ENCODE data around the gene CPEB3. TPM values are rescaled to one million over a fixed set of nuclear protein-coding genes. Genes with fewer than 3 reads are reported as not detected.
"Not testable (repeated sequence)": the region's sequence is repeated elsewhere in the genome, so short reads cannot be mapped to it uniquely, and the experiment has no call there.

Gene CPEB3
- total RNA-seq, 4 donors from 2014 or later: 9.9 to 15.2 (median 11.4) TPM

GRCh38 chr10:92149261-92149660 lies 141.6 kb downstream of the CPEB3 start:
- no peak overlapping the region for H3K27ac ChIP-seq
- no peaks in the 10 kb centered on the region for H3K4me1 ChIP-seq
- no peaks in the 10 kb centered on the region for H3K36me3 ChIP-seq
- no peak overlapping the region for H3K4me3 ChIP-seq
- TF ChIP-seq CTCF (IDR thresholded peaks at IDR 0.05): no peak
- TF ChIP-seq POLR2A (IDR thresholded peaks at IDR 0.05): no peak
- no peak for DNase-seq
- H3K27me3 ChIP-seq: no peaks in the 10 kb centered on the region
- H3K9me3 ChIP-seq: no peaks in the 10 kb centered on the region

GRCh38 chr10:92146781-92147180 lies 144.1 kb downstream of the CPEB3 start:
- Histone ChIP-seq H3K27me3 (no peaks in the 10 kb centered on the region), H3K36me3 (no peaks in the 10 kb centered on the region), H3K4me3 (no peak overlapping the region), H3K9me3 (no peaks in the 10 kb centered on the region), H3K27ac (no peak overlapping the region), H3K4me1 (peaks cover 0 to 5% (median 0%) of the 10 kb centered on the region in 4 donors)
- TF ChIP-seq CTCF (IDR thresholded peaks at IDR 0.05) (no peak), POLR2A (IDR thresholded peaks at IDR 0.05) (no peak)
- no peak for DNase-seq

GRCh38 chr10:92146107-92146506 lies 144.8 kb downstream of the CPEB3 start:
- no peak for TF ChIP-seq CTCF (IDR thresholded peaks at IDR 0.05)
- no peak for TF ChIP-seq POLR2A (IDR thresholded peaks at IDR 0.05)
- H3K27ac ChIP-seq: no peak overlapping the region
- H3K36me3 ChIP-seq: no peaks in the 10 kb centered on the region
- H3K4me3 ChIP-seq: no peak overlapping the region
- H3K27me3 ChIP-seq: no peaks in the 10 kb centered on the region
- H3K4me1 ChIP-seq: peaks cover 0 to 5% (median 0%) of the 10 kb centered on the region in 4 donors
- no peaks in the 10 kb centered on the region for H3K9me3 ChIP-seq
- no peak for DNase-seq

- peak overlapping the region in 1 of 4 donors; percentile 14 for H3K4me3 ChIP-seq
- H3K36me3 ChIP-seq: peaks cover 0 to 2% (median 0%) of the 10 kb centered on the region in 3 donors
- no peaks in the 10 kb centered on the region for H3K9me3 ChIP-seq
- H3K27ac ChIP-seq: peak overlapping the region in 1 of 4 donors; percentile 64
- TF ChIP-seq CTCF (IDR thresholded peaks at IDR 0.05) (no peak), POLR2A (IDR thresholded peaks at IDR 0.05) (no peak)
- H3K4me1 ChIP-seq: peaks cover 0 to 5% (median 0%) of the 10 kb centered on the region in 4 donors
- DNase-seq: no peak
- no peaks in the 10 kb centered on the region for H3K27me3 ChIP-seq
Observed at GRCh38 chr10:92142949-92143348, 147.9 kb downstream of the CPEB3 start.

GRCh38 chr10:92142512-92142911 lies 148.4 kb downstream of the CPEB3 start:
- TF ChIP-seq CTCF (IDR thresholded peaks at IDR 0.05) (peak in 1 of 6 experiments; percentile 40), POLR2A (IDR thresholded peaks at IDR 0.05) (no peak)
- Histone ChIP-seq H3K9me3 (no peaks in the 10 kb centered on the region), H3K4me3 (peak overlapping the region in 1 of 4 donors; percentile 14), H3K27ac (peak overlapping the region in 2 of 4 donors; percentile 13 to 64), H3K27me3 (no peaks in the 10 kb centered on the region), H3K4me1 (peaks cover 0 to 5% (median 0%) of the 10 kb centered on the region in 4 donors), H3K36me3 (peaks cover 0 to 3% (median 0%) of the 10 kb centered on the region in 3 donors)
- DNase-seq: no peak

GRCh38 chr10:92141147-92141546 lies 149.7 kb downstream of the CPEB3 start:
- H3K9me3 ChIP-seq, DNase-seq, H3K27ac ChIP-seq, H3K36me3 ChIP-seq, H3K27me3 ChIP-seq, H3K4me3 ChIP-seq, H3K4me1 ChIP-seq: not testable (repeated sequence)

DNA sequence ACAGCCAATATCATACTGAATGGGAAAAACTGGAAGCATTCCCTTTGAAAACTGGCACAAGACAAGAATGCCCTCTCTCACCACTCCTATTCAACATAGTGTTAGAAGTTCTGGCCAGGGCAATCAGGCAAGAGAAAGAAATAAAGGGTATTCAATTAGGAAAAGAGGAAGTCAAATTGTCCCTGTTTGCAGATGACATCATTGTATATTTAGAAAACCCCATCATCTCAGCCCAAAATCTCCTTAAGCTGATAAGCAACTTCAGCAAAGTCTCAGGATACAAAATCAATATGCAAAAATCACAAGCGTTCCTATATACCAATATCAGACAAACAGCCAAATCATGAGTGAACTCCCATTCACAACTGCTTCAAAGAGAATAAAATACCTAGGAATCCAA lies 156.8 kb downstream of the CPEB3 start:
- H3K4me1 ChIP-seq, H3K4me3 ChIP-seq, DNase-seq, H3K36me3 ChIP-seq, H3K27ac ChIP-seq, H3K27me3 ChIP-seq, H3K9me3 ChIP-seq: not testable (repeated sequence)
